Measurements from ENCODE around the gene DIRAS1.

- TF ChIP-seq CTCF (conservative IDR thresholded peaks at IDR 0.05; ENCODE audit: low read depth, low read length), result no peak
- TF ChIP-seq POLR2A (IDR thresholded peaks at IDR 0.05; ENCODE audit: low read depth, low read length), result no peak
- no peak for TF ChIP-seq FOS (IDR thresholded peaks at IDR 0.05; ENCODE audit: low read depth, low read length)
- no peak for TF ChIP-seq RAD21 (IDR thresholded peaks at IDR 0.05; ENCODE audit: low read length)
- no peak for TF ChIP-seq MXI1 (IDR thresholded peaks at IDR 0.05; ENCODE audit: borderline replicate concordance, low read depth, low read length)
- no peak for TF ChIP-seq USF2 (IDR thresholded peaks at IDR 0.05; ENCODE audit: low read depth, low read length)
These were observed 38.8 kb upstream of the DIRAS1 start for GRCh38 chr19:2759965-2760364.
